Muscle of leg (tissue), 11 donors: ENCODE results near the gene PLXNA4. TPM values are rescaled to one million over a fixed set of nuclear protein-coding genes. Genes with fewer than 3 reads are reported as not detected.

Experiments
- DNase-seq: peaks from one replicate; pipeline ENCODE4 v3.0.0; 2013
- H3K27ac ChIP-seq: one replicate; pipeline ENCODE4 v1.5.1; 2013; ENCODE audit warnings: mild to moderate bottlenecking, low read length, control low read depth
- H3K27me3 ChIP-seq: one replicate; pipeline ENCODE4 v1.6.1; 2013; ENCODE audit warnings: low read length; ENCODE audit not compliant: control insufficient read depth, insufficient read depth
- H3K36me3 ChIP-seq: one replicate; pipeline ENCODE4 v1.6.1; 2013; ENCODE audit warnings: low read length; ENCODE audit not compliant: control insufficient read depth, insufficient read depth
- H3K4me1 ChIP-seq: one replicate; pipeline ENCODE4 v1.6.1; 2013; ENCODE audit warnings: low read length; ENCODE audit not compliant: control insufficient read depth, insufficient read depth
- H3K4me3 ChIP-seq: one replicate; pipeline ENCODE4 v1.5.1; 2013; ENCODE audit warnings: low read length, control low read depth
- H3K9me3 ChIP-seq: replicated peaks from 2 replicates; pipeline ENCODE4 v1.6.1; 2013; ENCODE audit warnings: low read depth, low read length; ENCODE audit not compliant: control insufficient read depth
- WGBS: methylation state at CpG from one replicate; pipeline ENCODE4 v1.1.5; 2013; ENCODE audit warnings: missing lambda C conversion rate; ENCODE audit not compliant: insufficient coverage; 5-methylcytosine and 5-hydroxymethylcytosine counted together
- polyA plus RNA-seq, 8 donors: library from polyadenylated mRNA; unstranded; fragments of 120-200 nt; gene quantifications; one replicate each; pipeline versions ENCODE4 v1.2.1 to v1.2.3, GENCODE V29; 2013; ENCODE audit warnings: inconsistent platforms in 1 of 8, low replicate concordance in 1 of 8; ENCODE audit not compliant: insufficient read length in 8 of 8, insufficient read depth in 1 of 8
- total RNA-seq: library from RNA; stranded (reverse); fragments of 120-200 nt; gene quantifications from one replicate; pipeline ENCODE4 v1.2.4, GENCODE V29; 2013

PLXNA4 gene
- total and polyA plus RNA-seq, 9 donors: 1.3 to 3.3 (median 2.1) TPM

DNA sequence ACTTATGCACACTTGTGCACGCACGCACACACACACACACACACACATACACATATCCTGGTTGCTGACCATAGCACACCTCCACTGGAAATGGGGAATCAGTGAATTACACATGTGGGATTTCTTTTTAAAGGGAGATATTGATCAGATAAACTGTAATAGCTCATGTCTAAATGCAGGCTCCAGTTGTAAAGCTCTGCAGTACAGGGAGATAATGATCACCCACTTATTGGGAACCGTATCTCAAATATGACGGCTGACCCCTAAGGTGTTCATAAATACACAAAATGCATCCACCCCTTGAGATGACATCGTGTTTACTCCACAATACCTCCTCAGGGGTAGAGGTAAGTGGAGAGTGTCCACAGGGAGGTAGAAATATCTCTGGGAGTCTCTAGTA is 79.2 kb downstream of the PLXNA4 start:
- no CpG with 5 or more reads among the region's 5 CpGs for WGBS
- Histone ChIP-seq H3K36me3 (no peaks in the 10 kb centered on the region), H3K27me3 (peaks cover 2% of the 10 kb centered on the region), H3K9me3 (no peaks in the 10 kb centered on the region), H3K27ac (no peak overlapping the region), H3K4me1 (no peaks in the 10 kb centered on the region), H3K4me3 (no peak overlapping the region)
- no peak for DNase-seq

DNA sequence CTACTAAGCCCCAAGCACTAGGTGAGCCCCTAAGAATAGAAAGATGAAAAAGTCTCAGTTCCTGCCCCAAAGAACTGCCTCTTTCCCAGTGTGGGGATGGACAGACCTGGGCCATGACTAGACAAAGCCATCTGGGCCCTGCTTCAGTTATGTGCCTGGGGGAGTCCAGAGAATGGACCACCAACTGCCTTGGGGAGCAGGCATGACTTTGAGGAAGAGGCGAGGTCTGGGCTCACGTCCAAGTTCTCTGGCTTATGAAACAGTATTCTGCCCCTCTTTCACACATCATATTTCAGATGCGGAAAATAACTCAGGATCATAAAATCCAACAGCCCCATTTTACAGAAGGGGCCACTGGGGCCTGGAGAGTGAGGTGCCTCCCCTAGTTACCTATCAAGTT is 80.3 kb downstream of the PLXNA4 start:
- DNase-seq: no peak
- H3K27ac ChIP-seq: no peak overlapping the region
- H3K9me3 ChIP-seq: no peaks in the 10 kb centered on the region
- H3K36me3 ChIP-seq: no peaks in the 10 kb centered on the region
- no peak overlapping the region for H3K4me3 ChIP-seq
- peaks cover 2% of the 10 kb centered on the region for H3K27me3 ChIP-seq
- H3K4me1 ChIP-seq: no peaks in the 10 kb centered on the region
- 40% methylated on average over 2 of the region's 3 CpGs for WGBS

DNA sequence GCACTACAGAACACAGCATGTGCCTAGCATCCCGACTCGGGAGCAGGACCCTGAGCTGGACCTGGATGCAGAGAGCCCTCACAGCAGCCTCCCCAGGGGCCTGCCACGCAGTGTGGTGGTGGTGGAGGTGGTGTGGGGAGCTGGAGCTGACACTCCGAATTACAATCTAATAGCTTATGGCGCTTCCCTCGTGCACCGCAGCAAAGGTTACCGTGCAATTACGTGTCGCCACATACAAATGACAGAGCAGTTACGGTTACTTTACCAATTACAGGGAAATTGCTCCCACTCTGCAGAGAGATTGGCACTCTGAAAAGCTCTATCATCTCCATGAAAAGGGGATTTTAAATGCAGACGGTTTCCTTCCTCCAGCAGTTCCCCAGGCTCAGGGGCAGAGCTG is 81.8 kb downstream of the PLXNA4 start:
- Histone ChIP-seq H3K4me3 (no peak overlapping the region), H3K27me3 (peaks cover 2% of the 10 kb centered on the region), H3K36me3 (no peaks in the 10 kb centered on the region), H3K9me3 (no peaks in the 10 kb centered on the region), H3K4me1 (no peaks in the 10 kb centered on the region), H3K27ac (no peak overlapping the region)
- WGBS: 78% methylated on average over 7 of the region's 12 CpGs
- no peak for DNase-seq

DNA sequence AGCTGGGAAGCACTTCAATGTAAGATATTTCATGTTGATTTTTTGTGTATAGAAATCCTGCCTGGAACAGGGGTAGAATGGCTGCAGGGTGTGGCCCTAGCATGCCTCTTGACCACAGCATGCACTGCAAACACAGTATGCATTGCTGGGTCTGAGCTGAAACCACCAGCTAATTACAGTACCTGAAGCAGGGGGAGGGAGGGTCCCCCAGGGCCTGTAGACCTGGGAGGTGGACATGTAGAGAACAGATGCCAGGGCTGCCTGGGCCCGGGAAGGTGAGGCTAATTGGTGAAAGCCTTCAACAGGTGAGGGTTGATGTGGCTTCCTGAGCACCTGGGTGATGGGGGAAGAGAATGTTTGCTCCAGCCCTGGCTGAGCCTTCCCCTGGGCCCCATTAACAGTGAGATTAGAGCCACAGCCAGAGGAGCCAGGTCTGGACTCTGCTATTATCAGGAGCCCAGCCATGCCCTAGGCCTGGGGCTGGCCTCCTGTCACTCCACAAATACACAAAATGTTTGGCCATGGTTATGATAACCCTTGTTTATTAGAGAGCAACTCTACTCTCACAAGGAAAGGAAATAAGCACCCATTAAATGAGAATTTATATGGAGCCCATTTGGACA is 83.3 kb downstream of the PLXNA4 start:
- Histone ChIP-seq H3K4me1 (peaks cover 6% of the 10 kb centered on the region), H3K4me3 (no peak overlapping the region), H3K9me3 (no peaks in the 10 kb centered on the region), H3K27ac (no peak overlapping the region), H3K36me3 (no peaks in the 10 kb centered on the region), H3K27me3 (peaks cover 2% of the 10 kb centered on the region)
- no peak for DNase-seq
- 50% methylated on average over 1 of the region's 1 CpG for WGBS

DNA sequence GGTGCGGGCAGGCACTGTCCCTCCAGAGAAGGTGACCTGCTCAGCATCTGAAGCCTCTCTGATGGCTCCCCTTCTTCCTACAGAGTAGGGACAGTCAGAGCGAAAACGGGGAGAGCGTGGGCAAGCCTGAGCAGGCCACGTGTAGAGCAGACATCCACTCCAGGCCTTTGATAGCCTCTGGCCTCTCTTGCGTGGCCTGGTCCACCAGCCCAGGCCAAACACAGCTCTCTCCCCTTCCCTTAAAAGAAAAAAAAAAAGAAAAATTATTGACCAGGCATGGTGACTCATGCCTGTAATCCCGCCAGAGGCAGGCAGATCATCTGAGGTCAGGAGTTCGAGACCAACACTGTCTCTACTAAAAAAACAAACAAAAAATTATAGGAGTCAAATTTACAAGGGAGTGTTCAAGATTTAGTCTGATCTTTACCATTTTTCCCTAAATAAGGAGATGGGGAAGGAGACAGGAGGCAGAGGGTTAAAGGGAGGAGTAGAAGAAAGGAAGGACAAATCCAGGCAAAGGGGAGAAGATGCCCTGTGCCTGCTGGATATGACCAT is 84.8 kb downstream of the PLXNA4 start:
- no peak for DNase-seq
- no peaks in the 10 kb centered on the region for H3K36me3 ChIP-seq
- peaks cover 8% of the 10 kb centered on the region for H3K4me1 ChIP-seq
- H3K27ac ChIP-seq: no peak overlapping the region
- no peak overlapping the region for H3K4me3 ChIP-seq
- peaks cover 5% of the 10 kb centered on the region for H3K27me3 ChIP-seq
- 69% methylated on average over 5 of the region's 8 CpGs for WGBS
- H3K9me3 ChIP-seq: no peaks in the 10 kb centered on the region

DNA sequence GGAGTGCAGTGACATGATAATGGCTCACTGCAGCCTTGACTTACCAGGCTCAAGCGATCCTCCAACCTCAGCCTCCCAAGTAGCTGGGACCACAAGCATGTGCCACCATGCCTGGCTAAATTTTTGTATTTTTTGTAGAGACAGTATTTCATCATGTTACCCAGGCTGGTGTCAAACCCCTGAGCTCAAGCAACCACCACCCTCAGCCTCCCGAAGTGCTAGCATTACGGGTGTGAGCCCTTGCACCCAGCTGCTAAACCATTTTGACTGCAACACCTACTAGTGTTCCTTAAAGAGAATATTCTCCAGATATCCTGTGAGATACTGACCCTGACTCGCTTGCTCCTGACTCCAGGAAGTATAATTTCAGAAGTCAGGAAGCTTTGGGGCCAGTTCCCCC is 85.8 kb downstream of the PLXNA4 start:
- 66% methylated on average over 3 of the region's 4 CpGs for WGBS

DNA sequence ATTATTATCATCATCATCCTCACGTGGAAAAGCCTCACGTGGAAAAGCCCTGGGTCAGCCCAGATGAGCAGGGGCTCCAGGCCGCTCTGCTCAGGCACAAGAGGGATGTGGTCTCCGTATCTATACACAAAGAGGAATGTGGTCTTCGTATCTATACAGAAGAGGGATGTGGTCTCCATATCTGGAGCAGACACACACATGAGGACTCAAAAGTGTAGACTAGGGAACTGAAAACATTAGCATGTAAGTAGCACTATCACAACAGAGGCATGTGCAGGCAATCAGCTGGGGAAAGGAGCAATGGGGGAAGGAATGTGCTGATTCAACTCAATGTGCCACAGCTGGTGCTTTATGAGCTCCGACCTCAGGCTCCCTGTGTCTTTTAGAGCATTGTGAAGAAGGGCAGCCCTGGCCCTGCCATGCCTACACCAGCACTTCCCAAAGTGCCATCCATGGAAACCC is 86.5 kb downstream of the PLXNA4 start:
- no peak for DNase-seq
- H3K27me3 ChIP-seq: peaks cover 5% of the 10 kb centered on the region
- WGBS: 73% methylated on average over 5 of the region's 6 CpGs
- no peaks in the 10 kb centered on the region for H3K36me3 ChIP-seq
- H3K4me3 ChIP-seq: no peak overlapping the region
- no peaks in the 10 kb centered on the region for H3K9me3 ChIP-seq
- no peak overlapping the region for H3K27ac ChIP-seq
- peaks cover 15% of the 10 kb centered on the region for H3K4me1 ChIP-seq

More for the DNA sequence above, 85.8 kb downstream of the PLXNA4 start:
- no peak overlapping the region for H3K27ac ChIP-seq
- H3K27me3 ChIP-seq: peaks cover 5% of the 10 kb centered on the region
- DNase-seq: no peak
- no peaks in the 10 kb centered on the region for H3K9me3 ChIP-seq
- H3K4me3 ChIP-seq: no peak overlapping the region
- H3K4me1 ChIP-seq: peaks cover 15% of the 10 kb centered on the region
- no peaks in the 10 kb centered on the region for H3K36me3 ChIP-seq

DNA sequence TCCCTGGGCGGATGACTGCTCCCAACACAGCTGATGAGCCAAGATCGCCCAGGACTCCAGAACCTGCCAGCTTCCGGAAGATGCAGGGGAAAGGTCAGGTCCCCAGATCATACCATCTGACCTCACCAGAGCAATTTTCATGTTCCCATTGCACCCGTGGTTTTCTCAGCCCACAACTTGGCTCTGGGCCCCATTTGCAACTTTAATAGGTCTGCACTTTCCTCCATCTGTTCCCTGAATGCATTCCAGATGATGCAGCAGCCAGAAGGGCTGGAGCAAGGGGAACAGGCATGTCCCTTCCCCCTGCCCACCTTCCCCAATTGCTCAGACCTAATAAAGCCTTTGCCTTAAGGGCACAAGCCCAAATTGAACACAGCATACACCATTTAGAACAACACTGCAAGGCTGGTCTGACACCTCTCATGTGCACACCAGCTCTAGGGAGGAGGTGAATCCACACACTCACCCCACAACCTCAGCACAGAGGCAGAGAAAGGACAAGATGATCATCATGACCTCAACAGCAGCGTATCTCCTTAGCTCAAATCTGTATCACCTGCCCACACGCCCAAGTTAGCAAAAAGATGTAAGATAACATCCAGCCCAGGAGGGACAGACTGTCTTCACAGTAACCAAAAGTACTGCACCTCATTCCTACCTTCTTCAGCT is 87.5 kb downstream of the PLXNA4 start:
- peaks cover 15% of the 10 kb centered on the region for H3K4me1 ChIP-seq
- no peaks in the 10 kb centered on the region for H3K9me3 ChIP-seq
- DNase-seq: peak; percentile 37
- no peak overlapping the region for H3K27ac ChIP-seq
- H3K27me3 ChIP-seq: peaks cover 6% of the 10 kb centered on the region
- no peaks in the 10 kb centered on the region for H3K36me3 ChIP-seq
- no peak overlapping the region for H3K4me3 ChIP-seq
- 32% methylated on average over 5 of the region's 6 CpGs for whole genome bisulfite sequencing

DNA sequence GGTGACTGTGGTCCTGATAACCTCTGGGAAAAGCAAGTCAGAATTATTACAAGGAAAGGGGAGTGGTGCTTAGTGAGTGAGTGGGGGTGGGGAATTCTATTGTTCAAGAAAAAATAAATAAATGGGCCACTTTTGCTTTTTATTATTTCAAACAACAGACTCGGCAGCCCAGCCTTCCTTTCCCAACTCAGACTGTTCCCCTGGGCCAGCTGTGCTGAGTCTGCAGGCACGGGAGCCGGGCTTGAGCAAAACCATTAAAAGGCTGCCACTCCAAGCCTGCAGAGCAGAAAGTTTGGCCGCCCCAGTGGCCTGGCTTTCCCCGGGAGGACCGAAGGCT is 90.0 kb downstream of the PLXNA4 start:
- 10% methylated on average over 6 of the region's 6 CpGs for WGBS
- Histone ChIP-seq H3K9me3 (no peaks in the 10 kb centered on the region), H3K27ac (no peak overlapping the region), H3K4me1 (peaks cover 15% of the 10 kb centered on the region), H3K4me3 (no peak overlapping the region), H3K27me3 (peaks cover 7% of the 10 kb centered on the region), H3K36me3 (no peaks in the 10 kb centered on the region)
- DNase-seq: peak; percentile 38

DNA sequence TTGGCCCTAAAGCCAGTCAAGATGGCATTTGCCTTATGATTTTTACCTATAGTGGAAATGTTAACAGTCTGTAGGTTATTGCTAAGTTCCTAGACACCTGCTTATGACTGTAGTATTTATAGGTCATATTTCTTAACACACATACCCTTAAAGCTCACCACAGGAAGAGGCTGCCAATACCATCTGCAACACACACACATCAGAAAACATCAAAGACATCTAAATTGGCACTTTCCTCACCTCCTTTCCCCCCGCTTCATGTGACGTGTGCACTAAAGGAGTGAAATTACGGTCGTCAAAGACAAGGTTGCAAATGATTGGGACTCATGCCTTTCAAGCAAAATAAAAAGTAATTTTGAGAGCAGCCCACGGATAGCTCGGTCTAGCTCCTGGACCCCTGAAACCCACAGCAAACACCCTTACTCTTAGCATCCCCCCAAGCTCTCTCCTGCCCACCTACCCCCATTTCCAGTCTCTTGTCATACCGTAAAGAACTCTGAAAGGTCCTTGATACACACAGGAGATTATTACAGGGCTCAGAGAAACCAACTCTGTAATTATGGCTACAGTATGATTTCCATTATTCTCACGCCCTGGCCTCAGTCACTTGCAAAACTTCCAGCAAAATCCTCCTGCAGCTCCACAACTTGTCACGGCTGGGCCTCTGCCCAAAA is 90.5 kb downstream of the PLXNA4 start:
- Histone ChIP-seq H3K9me3 (no peaks in the 10 kb centered on the region), H3K36me3 (no peaks in the 10 kb centered on the region), H3K4me3 (no peak overlapping the region), H3K4me1 (peaks cover 15% of the 10 kb centered on the region), H3K27me3 (peaks cover 7% of the 10 kb centered on the region), H3K27ac (no peak overlapping the region)
- WGBS: 47% methylated on average over 8 of the region's 9 CpGs
- no peak for DNase-seq
